Measurements from ENCODE around the gene MT1X.

The MT1X gene

DNA sequence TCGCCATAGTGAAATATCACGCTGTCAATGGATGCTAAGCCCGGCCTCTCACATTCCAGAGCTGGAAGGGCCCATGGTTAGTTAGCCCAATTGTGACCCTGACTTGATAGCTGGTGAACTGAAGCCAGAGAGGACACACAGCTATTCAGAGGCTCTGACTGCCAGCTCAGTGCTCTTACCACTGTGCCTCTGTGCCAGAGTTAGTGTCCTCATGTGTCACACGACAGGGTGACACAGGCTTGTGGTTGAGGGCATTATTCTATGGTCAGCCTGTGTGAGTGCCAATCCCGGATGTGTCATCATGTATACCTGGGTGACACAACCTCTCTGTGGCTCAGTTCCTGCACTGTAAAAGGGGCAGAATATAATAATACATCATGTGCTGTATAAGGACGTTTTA, 2.5 kb upstream of the MT1X start (continued):
- TF ChIP-seq, protein P1, sequence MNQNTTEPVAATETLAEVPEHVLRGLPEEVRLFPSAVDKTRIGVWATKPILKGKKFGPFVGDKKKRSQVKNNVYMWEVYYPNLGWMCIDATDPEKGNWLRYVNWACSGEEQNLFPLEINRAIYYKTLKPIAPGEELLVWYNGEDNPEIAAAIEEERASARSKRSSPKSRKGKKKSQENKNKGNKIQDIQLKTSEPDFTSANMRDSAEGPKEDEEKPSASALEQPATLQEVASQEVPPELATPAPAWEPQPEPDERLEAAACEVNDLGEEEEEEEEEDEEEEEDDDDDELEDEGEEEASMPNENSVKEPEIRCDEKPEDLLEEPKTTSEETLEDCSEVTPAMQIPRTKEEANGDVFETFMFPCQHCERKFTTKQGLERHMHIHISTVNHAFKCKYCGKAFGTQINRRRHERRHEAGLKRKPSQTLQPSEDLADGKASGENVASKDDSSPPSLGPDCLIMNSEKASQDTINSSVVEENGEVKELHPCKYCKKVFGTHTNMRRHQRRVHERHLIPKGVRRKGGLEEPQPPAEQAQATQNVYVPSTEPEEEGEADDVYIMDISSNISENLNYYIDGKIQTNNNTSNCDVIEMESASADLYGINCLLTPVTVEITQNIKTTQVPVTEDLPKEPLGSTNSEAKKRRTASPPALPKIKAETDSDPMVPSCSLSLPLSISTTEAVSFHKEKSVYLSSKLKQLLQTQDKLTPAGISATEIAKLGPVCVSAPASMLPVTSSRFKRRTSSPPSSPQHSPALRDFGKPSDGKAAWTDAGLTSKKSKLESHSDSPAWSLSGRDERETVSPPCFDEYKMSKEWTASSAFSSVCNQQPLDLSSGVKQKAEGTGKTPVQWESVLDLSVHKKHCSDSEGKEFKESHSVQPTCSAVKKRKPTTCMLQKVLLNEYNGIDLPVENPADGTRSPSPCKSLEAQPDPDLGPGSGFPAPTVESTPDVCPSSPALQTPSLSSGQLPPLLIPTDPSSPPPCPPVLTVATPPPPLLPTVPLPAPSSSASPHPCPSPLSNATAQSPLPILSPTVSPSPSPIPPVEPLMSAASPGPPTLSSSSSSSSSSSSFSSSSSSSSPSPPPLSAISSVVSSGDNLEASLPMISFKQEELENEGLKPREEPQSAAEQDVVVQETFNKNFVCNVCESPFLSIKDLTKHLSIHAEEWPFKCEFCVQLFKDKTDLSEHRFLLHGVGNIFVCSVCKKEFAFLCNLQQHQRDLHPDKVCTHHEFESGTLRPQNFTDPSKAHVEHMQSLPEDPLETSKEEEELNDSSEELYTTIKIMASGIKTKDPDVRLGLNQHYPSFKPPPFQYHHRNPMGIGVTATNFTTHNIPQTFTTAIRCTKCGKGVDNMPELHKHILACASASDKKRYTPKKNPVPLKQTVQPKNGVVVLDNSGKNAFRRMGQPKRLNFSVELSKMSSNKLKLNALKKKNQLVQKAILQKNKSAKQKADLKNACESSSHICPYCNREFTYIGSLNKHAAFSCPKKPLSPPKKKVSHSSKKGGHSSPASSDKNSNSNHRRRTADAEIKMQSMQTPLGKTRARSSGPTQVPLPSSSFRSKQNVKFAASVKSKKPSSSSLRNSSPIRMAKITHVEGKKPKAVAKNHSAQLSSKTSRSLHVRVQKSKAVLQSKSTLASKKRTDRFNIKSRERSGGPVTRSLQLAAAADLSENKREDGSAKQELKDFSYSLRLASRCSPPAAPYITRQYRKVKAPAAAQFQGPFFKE (tag by site-specific recombination; IDR thresholded peaks at IDR 0.05; ENCODE audit: borderline replicate concordance), result no peak
- TF ChIP-seq ZFHX2 (tag by site-specific recombination; conservative IDR thresholded peaks at IDR 0.05), result no peak

DNA sequence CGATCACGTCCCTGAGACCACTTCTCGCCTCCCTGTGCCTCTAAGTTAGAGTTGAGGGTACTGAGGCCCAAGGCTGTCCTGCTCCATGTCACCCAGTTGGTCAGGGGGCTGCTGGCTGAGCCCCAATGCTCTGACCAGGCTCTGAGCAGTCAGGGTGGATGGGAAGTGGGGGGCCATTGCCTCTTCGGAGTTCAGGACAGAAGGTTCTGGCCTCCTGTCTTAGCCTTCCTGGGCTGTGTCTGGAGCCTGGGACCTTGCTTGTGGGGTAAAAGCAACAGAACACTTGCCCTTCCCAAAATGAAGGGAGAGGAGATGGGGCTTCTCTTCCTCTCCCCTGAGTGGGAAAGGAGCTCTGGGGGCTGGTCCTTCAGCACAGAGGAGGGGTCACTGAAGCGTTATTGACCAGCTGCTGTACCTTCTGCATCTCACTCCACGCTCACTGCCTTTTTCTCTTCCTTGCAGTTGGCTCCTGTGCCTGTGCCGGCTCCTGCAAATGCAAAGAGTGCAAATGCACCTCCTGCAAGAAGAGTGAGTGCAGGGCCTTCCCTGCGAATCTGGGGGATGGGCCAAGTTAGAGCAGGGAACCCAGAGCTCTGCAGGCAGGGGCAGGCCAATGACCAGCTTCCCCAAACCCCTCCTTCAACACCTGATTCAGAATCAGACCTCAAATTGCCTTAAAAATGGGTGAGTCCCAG, 580 bp downstream of the MT1X start:
- POLR2A ChIA-PET, result interaction anchor here (0.8 to 1.9 kb wide), 3 partner anchors 10 to 75 kb away, joined by 3 to 13 read pairs (median 7); partner anchors contain the start of genes MT1F and MT2A
- no peaks in the 10 kb centered on the region for H3K36me3 ChIP-seq (ENCODE audit: control insufficient read depth in 2 of 2, insufficient read depth in 1 of 2, low read length in 2 of 2)
- CTCF ChIA-PET, result interaction anchor here (0.6 to 2.7 kb wide), 4 partner anchors 15 to 72 kb away, joined by 3 to 12 read pairs (median 3); no protein-coding TSS in a partner anchor
- no peak overlapping the region for H3K27ac ChIP-seq (ENCODE audit: extremely low read depth, low read depth, low read length)
- TF ChIP-seq, protein P2, sequence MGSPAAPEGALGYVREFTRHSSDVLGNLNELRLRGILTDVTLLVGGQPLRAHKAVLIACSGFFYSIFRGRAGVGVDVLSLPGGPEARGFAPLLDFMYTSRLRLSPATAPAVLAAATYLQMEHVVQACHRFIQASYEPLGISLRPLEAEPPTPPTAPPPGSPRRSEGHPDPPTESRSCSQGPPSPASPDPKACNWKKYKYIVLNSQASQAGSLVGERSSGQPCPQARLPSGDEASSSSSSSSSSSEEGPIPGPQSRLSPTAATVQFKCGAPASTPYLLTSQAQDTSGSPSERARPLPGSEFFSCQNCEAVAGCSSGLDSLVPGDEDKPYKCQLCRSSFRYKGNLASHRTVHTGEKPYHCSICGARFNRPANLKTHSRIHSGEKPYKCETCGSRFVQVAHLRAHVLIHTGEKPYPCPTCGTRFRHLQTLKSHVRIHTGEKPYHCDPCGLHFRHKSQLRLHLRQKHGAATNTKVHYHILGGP (tag by site-specific recombination; IDR thresholded peaks at IDR 0.05), result no peak
- no peak for TF ChIP-seq ZFP37 (tag by site-specific recombination; IDR thresholded peaks at IDR 0.05)
- TF ChIP-seq, protein P3, sequence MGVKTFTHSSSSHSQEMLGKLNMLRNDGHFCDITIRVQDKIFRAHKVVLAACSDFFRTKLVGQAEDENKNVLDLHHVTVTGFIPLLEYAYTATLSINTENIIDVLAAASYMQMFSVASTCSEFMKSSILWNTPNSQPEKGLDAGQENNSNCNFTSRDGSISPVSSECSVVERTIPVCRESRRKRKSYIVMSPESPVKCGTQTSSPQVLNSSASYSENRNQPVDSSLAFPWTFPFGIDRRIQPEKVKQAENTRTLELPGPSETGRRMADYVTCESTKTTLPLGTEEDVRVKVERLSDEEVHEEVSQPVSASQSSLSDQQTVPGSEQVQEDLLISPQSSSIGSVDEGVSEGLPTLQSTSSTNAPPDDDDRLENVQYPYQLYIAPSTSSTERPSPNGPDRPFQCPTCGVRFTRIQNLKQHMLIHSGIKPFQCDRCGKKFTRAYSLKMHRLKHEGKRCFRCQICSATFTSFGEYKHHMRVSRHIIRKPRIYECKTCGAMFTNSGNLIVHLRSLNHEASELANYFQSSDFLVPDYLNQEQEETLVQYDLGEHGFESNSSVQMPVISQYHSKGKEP (tag by site-specific recombination; IDR thresholded peaks at IDR 0.05), result peak; percentile 53; the same call in 1 of the 2 replicates
- H3K9me3 ChIP-seq (ENCODE audit: control insufficient read depth, insufficient read depth, low read depth, low read length), result no peaks in the 10 kb centered on the region
- H3K4me3 ChIP-seq (ENCODE audit: low read depth, low read length), result no peak overlapping the region
- H3K4me1 ChIP-seq (ENCODE audit: control insufficient read depth, insufficient read depth, low read length), result peaks cover 3% of the 10 kb centered on the region

DNA sequence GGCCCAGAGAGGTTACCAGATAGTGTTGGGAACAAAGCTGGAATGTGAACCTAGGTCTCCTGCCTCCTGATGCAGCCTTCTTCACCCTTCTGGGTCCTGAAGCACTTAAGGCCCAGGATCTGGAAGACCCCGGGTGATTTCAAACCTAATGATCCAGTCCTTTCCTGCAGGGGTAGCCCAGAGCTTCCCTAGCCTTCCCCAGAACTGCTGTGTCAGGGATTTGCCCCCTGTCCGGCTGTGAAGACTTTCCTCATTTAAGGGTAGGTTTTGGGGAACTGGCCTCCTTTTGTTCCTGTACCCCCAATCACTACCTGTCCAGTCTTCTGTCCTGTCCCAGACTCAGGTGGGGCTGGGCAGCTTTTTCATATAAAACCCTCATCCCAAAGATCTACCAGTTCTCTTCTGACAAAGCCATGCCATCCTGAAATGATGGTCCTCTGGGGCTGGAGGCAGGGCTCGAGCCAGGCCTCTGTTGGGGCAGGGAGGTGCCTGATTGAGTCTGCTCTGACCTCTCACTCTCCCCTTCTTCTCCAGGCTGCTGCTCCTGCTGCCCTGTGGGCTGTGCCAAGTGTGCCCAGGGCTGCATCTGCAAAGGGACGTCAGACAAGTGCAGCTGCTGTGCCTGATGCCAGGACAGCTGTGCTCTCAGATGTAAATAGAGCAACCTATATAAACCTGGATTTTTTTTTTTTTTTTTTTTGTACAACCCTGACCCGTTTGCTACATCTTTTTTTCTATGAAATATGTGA, 1.3 kb downstream of the MT1X start:
- TF ChIP-seq, protein P2 (tag by site-specific recombination; IDR thresholded peaks at IDR 0.05), result no peak
- TF ChIP-seq ZNF777 (tag by site-specific recombination; IDR thresholded peaks at IDR 0.05; ENCODE audit: borderline replicate concordance), result no peak
- TF ChIP-seq ZNF311 (tag by site-specific recombination; IDR thresholded peaks at IDR 0.05; ENCODE audit: borderline replicate concordance), result no peak
- TF ChIP-seq KLF7 (tag by site-specific recombination; IDR thresholded peaks at IDR 0.05; ENCODE audit: borderline replicate concordance), result no peak
- Histone ChIP-seq H3K36me3 (ENCODE audit: control insufficient read depth in 2 of 2, insufficient read depth in 1 of 2, low read length in 2 of 2) (no peaks in the 10 kb centered on the region), H3K4me1 (ENCODE audit: control insufficient read depth, insufficient read depth, low read length) (peaks cover 3% of the 10 kb centered on the region), H3K27ac (ENCODE audit: extremely low read depth, low read depth, low read length) (no peak overlapping the region), H3K9me3 (ENCODE audit: control insufficient read depth, insufficient read depth, low read depth, low read length) (no peaks in the 10 kb centered on the region), H3K4me3 (ENCODE audit: low read depth, low read length) (no peak overlapping the region)
- POLR2A ChIA-PET, result interaction anchor here (0.8 to 1.9 kb wide), 3 partner anchors 10 to 75 kb away, joined by 3 to 13 read pairs (median 7); partner anchors contain the start of genes MT1F and MT2A
- CTCF ChIA-PET, result interaction anchor here (0.6 to 2.7 kb wide), 3 partner anchors 10 to 23 kb away, joined by 3 to 12 read pairs (median 6); no protein-coding TSS in a partner anchor
